ENCODE measurements around the gene RIMS3.
"Not testable (repeated sequence)": the region's sequence is repeated elsewhere in the genome, so short reads cannot be mapped to it uniquely, and the experiment has no call there.

The RIMS3 gene

DNA sequence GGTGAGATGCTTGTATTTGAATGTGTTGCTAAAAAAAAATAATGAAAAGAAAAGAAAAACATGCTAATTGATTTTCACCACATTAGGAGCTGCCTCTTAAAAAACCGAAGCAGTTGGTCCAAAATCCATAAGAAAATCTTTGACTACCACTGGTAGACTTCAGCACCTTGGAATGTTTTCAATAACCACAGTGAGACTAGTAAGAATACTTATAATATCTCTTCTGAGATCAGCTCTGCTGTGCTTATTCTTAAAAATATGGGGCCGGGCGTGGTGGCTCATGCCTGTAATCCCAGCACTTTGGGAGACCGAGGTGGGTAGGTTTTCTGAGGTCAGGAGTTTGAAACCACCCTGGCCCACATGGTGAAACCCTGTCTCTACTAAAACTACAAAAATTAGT lies 41.1 kb upstream of the RIMS3 start:
- Histone ChIP-seq H3K4me1 (ENCODE audit: control insufficient read depth in 5 of 5, insufficient read depth in 5 of 5, low read length in 5 of 5) (peaks cover 0 to 41% (median 35%) of the 10 kb centered on the region in 5 donors), H3K27ac (ENCODE audit: low read depth, low read length) (no peak overlapping the region), H3K36me3 (ENCODE audit: control insufficient read depth in 5 of 5, insufficient read depth in 5 of 5, low read length in 5 of 5) (no peaks in the 10 kb centered on the region), H3K4me3 (ENCODE audit: low read depth in 1 of 5, low read length in 5 of 5) (no peak overlapping the region), H3K9ac (ENCODE audit: low read length in 5 of 5) (no peak overlapping the region), H3K9me3 (ENCODE audit: control insufficient read depth in 5 of 5, low read length in 5 of 5) (no peaks in the 10 kb centered on the region), H3K27me3 (ENCODE audit: control insufficient read depth in 5 of 5, insufficient read depth in 4 of 5, low read length in 5 of 5) (no peaks in the 10 kb centered on the region)

DNA sequence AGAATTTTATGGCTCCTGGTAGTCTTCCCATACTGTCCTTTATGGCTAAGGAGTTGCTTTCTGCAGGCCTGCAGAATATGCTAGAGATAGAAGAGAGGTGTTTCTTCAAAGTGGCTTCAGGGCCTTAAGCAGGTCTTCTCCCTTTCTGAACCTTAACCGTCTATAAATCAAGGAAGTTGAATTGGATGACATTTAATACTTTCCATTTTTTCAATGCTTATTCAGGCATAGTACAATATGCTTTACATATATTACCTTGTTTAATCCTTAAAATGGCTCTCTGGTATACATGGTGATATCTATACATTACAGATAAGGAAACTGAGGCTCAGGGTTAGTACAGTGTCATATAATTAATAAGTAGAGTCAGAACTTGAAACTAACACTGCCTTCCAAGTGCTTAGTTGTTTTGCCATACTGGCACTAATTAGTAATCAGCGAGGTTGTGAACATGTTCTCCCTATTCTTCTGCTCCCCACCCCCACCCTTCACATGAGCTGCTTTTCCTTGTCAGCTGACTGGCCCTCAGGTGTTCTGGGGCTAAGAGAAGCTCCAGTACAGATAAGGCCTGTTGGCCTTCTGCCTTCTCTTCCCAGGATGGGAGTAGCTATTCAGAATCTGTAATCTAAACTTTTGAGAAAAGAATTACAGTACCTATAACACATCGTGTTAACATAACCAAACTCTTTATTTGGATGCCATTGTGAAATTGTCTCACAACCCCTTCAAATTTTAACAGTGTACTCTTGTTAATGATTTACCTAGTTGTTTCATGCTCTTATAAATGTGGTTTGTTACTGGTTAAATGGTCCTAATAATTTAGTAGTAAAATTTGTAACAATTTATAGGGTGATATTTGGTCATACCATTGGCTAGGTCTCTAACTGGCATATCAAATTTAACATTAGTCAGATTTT lies 39.6 kb upstream of the RIMS3 start:
- Histone ChIP-seq H3K9ac (ENCODE audit: low read length in 5 of 5) (no peak overlapping the region), H3K36me3 (ENCODE audit: control insufficient read depth in 5 of 5, insufficient read depth in 5 of 5, low read length in 5 of 5) (no peaks in the 10 kb centered on the region), H3K27ac (ENCODE audit: low read depth, low read length) (no peak overlapping the region), H3K9me3 (ENCODE audit: control insufficient read depth in 5 of 5, low read length in 5 of 5) (no peaks in the 10 kb centered on the region), H3K4me1 (ENCODE audit: control insufficient read depth in 5 of 5, insufficient read depth in 5 of 5, low read length in 5 of 5) (peaks cover 0 to 25% (median 20%) of the 10 kb centered on the region in 5 donors), H3K4me3 (ENCODE audit: low read depth in 1 of 5, low read length in 5 of 5) (no peak overlapping the region), H3K27me3 (ENCODE audit: control insufficient read depth in 5 of 5, insufficient read depth in 4 of 5, low read length in 5 of 5) (no peaks in the 10 kb centered on the region)

DNA sequence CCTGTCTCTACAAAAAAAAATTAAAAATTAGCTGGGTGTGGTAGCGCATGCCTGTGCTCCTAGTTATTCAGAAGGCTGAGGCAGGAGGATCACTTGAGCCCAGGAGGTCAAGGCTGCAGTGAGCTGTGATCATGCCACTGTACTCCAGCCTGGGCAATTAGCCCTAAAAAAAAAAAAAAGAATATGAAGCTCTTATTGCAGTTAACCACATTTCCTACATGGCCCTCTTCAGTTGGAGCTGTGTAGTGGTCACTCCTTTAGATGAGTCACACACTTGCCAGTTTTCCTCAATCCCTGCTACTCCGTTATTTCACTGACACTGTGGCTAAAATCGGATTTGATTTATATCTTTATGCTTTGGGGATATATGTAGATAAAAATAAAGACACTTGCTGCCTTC lies 37.8 kb upstream of the RIMS3 start:
- Histone ChIP-seq H3K36me3 (ENCODE audit: control insufficient read depth in 5 of 5, insufficient read depth in 5 of 5, low read length in 5 of 5) (no peaks in the 10 kb centered on the region), H3K4me1 (ENCODE audit: control insufficient read depth in 5 of 5, insufficient read depth in 5 of 5, low read length in 5 of 5) (peaks cover 0 to 18% (median 12%) of the 10 kb centered on the region in 5 donors), H3K9me3 (ENCODE audit: control insufficient read depth in 5 of 5, low read length in 5 of 5) (no peaks in the 10 kb centered on the region), H3K4me3 (ENCODE audit: low read depth in 1 of 5, low read length in 5 of 5) (no peak overlapping the region), H3K27ac (ENCODE audit: low read depth, low read length) (no peak overlapping the region), H3K27me3 (ENCODE audit: control insufficient read depth in 5 of 5, insufficient read depth in 4 of 5, low read length in 5 of 5) (no peaks in the 10 kb centered on the region), H3K9ac (ENCODE audit: low read length in 5 of 5) (peak overlapping the region in 1 of 5 donors; percentile 20)

DNA sequence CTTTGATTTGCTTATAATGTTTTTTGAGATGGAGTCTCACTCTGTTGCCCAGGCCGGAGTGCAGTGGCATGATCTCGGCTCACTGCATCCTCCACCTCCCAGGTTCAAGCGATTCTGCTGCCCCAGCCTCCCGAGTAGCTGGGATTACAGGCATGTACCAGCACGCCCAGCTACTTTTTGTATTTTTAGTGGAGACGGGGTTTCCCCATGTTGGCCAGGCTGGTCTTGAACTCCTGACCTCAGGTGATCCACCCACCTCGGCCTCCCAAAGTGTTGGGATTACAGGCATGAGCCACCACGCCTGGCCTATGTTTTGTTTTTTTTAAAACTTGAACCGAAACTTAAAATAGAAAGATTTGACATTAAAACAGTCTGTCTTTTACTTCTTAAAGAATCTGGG lies 37.3 kb upstream of the RIMS3 start:
- H3K36me3 ChIP-seq (ENCODE audit: control insufficient read depth in 5 of 5, insufficient read depth in 5 of 5, low read length in 5 of 5); H3K9ac ChIP-seq (ENCODE audit: low read length in 5 of 5); H3K27ac ChIP-seq (ENCODE audit: low read depth, low read length); H3K27me3 ChIP-seq (ENCODE audit: control insufficient read depth in 5 of 5, insufficient read depth in 4 of 5, low read length in 5 of 5); H3K4me3 ChIP-seq (ENCODE audit: low read depth in 1 of 5, low read length in 5 of 5); H3K9me3 ChIP-seq (ENCODE audit: control insufficient read depth in 5 of 5, low read length in 5 of 5): not testable (repeated sequence)
- peaks cover 0 to 14% (median 10%) of the 10 kb centered on the region in 5 donors for H3K4me1 ChIP-seq (ENCODE audit: control insufficient read depth in 5 of 5, insufficient read depth in 5 of 5, low read length in 5 of 5)

DNA sequence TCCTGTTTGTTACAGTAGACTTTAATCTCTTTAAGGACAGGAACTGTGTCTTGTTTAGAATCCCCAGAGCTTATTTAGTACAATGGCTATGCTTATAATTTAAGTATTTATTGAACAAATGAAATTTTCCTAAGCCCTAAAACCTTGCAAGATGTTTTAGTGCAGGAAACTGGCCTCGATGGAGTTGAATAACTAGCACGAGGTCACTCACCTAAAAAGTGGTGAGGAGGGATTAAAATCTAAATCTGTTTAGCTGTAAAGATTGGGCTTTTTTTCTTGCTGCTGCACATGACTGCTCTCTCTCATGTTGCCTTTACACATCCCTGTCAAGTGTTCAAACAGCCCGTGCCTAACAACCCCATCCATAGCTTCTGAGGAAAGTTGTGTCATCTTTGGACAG lies 36.2 kb upstream of the RIMS3 start:
- no peaks in the 10 kb centered on the region for H3K27me3 ChIP-seq (ENCODE audit: control insufficient read depth in 5 of 5, insufficient read depth in 4 of 5, low read length in 5 of 5)
- H3K27ac ChIP-seq (ENCODE audit: low read depth, low read length) = no peak overlapping the region
- H3K9me3 ChIP-seq (ENCODE audit: control insufficient read depth in 5 of 5, low read length in 5 of 5) = no peaks in the 10 kb centered on the region
- no peak overlapping the region for H3K9ac ChIP-seq (ENCODE audit: low read length in 5 of 5)
- no peaks in the 10 kb centered on the region for H3K36me3 ChIP-seq (ENCODE audit: control insufficient read depth in 5 of 5, insufficient read depth in 5 of 5, low read length in 5 of 5)
- H3K4me1 ChIP-seq (ENCODE audit: control insufficient read depth in 5 of 5, insufficient read depth in 5 of 5, low read length in 5 of 5) = peaks cover 0 to 14% (median 10%) of the 10 kb centered on the region in 5 donors
- no peak overlapping the region for H3K4me3 ChIP-seq (ENCODE audit: low read depth in 1 of 5, low read length in 5 of 5)

DNA sequence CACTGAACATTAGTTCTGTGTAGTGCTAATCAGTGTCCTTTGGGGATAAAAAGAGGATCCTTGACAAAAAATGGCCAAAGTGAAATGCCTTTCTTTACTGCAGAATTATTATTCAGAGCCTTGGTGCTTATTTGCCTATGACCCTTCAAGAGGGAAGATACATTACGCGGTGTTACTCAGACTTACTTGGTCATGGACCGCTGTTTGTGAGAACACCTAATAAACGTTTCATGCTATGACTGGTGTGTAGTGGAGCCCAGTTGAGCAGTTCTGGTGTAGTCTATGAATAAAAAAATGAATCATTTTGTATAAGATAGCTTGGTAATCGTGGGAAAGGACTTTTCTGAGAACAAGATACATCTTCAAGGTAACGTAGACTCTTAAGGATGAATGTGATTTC lies 34.3 kb upstream of the RIMS3 start:
- no peak overlapping the region for H3K27ac ChIP-seq (ENCODE audit: low read depth, low read length)
- no peaks in the 10 kb centered on the region for H3K36me3 ChIP-seq (ENCODE audit: control insufficient read depth in 5 of 5, insufficient read depth in 5 of 5, low read length in 5 of 5)
- H3K27me3 ChIP-seq (ENCODE audit: control insufficient read depth in 5 of 5, insufficient read depth in 4 of 5, low read length in 5 of 5) = no peaks in the 10 kb centered on the region
- no peak overlapping the region for H3K4me3 ChIP-seq (ENCODE audit: low read depth in 1 of 5, low read length in 5 of 5)
- no peaks in the 10 kb centered on the region for H3K9me3 ChIP-seq (ENCODE audit: control insufficient read depth in 5 of 5, low read length in 5 of 5)
- peaks cover 0 to 14% (median 10%) of the 10 kb centered on the region in 5 donors for H3K4me1 ChIP-seq (ENCODE audit: control insufficient read depth in 5 of 5, insufficient read depth in 5 of 5, low read length in 5 of 5)
- no peak overlapping the region for H3K9ac ChIP-seq (ENCODE audit: low read length in 5 of 5)

DNA sequence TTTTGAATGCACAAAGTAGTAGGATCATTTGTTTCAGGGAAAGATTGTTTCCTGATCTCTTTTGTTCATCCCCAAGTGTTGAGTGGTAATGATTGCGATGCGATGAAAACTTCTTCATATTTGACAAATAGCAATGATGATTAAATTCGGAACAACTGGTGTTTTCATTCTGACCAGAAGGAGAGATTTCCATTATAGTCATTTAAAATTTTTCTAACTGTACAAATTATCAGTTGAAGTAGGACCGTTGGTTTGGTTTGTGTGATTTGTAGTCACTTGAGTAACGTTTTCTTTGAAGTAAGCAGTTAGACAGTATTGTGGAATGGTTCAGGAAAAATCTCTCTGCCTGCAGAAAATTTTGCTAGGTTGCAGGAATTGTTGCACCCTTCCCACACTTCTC lies 32.0 kb upstream of the RIMS3 start:
- H3K27ac ChIP-seq (ENCODE audit: low read depth, low read length) = no peak overlapping the region
- peaks cover 0 to 24% (median 19%) of the 10 kb centered on the region in 5 donors for H3K4me1 ChIP-seq (ENCODE audit: control insufficient read depth in 5 of 5, insufficient read depth in 5 of 5, low read length in 5 of 5)
- no peak overlapping the region for H3K4me3 ChIP-seq (ENCODE audit: low read depth in 1 of 5, low read length in 5 of 5)

DNA sequence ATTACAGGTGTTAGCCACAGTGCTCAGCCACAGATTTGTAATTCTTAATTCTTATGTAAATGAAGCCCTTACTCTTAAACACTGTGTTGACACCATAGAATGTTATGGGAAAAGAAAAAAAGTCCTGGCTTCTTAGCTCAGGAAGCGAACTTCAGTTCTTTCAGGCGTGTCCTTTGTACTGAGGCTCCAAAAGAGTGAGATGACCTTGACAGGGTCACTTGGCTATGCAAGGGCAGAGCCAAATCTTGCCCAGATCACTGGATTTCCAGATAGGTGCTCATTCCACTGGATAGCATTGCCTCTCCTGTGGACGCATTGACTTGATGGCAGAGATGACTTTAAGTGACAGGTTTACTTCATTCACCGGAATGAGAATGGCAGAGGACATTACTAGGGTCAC lies 30.8 kb upstream of the RIMS3 start:
- peaks cover 0 to 29% (median 22%) of the 10 kb centered on the region in 5 donors for H3K4me1 ChIP-seq (ENCODE audit: control insufficient read depth in 5 of 5, insufficient read depth in 5 of 5, low read length in 5 of 5)
- H3K9ac ChIP-seq (ENCODE audit: low read length in 5 of 5) = no peak overlapping the region
- H3K36me3 ChIP-seq (ENCODE audit: control insufficient read depth in 5 of 5, insufficient read depth in 5 of 5, low read length in 5 of 5) = no peaks in the 10 kb centered on the region
- no peak overlapping the region for H3K4me3 ChIP-seq (ENCODE audit: low read depth in 1 of 5, low read length in 5 of 5)
- no peaks in the 10 kb centered on the region for H3K9me3 ChIP-seq (ENCODE audit: control insufficient read depth in 5 of 5, low read length in 5 of 5)
- no peaks in the 10 kb centered on the region for H3K27me3 ChIP-seq (ENCODE audit: control insufficient read depth in 5 of 5, insufficient read depth in 4 of 5, low read length in 5 of 5)
- H3K27ac ChIP-seq (ENCODE audit: low read depth, low read length) = no peak overlapping the region

More for the DNA sequence above, 32.0 kb upstream of the RIMS3 start:
- H3K27me3 ChIP-seq (ENCODE audit: control insufficient read depth in 5 of 5, insufficient read depth in 4 of 5, low read length in 5 of 5) = no peaks in the 10 kb centered on the region
- H3K9me3 ChIP-seq (ENCODE audit: control insufficient read depth in 5 of 5, low read length in 5 of 5) = no peaks in the 10 kb centered on the region
- H3K9ac ChIP-seq (ENCODE audit: low read length in 5 of 5) = no peak overlapping the region
- H3K36me3 ChIP-seq (ENCODE audit: control insufficient read depth in 5 of 5, insufficient read depth in 5 of 5, low read length in 5 of 5) = no peaks in the 10 kb centered on the region

DNA sequence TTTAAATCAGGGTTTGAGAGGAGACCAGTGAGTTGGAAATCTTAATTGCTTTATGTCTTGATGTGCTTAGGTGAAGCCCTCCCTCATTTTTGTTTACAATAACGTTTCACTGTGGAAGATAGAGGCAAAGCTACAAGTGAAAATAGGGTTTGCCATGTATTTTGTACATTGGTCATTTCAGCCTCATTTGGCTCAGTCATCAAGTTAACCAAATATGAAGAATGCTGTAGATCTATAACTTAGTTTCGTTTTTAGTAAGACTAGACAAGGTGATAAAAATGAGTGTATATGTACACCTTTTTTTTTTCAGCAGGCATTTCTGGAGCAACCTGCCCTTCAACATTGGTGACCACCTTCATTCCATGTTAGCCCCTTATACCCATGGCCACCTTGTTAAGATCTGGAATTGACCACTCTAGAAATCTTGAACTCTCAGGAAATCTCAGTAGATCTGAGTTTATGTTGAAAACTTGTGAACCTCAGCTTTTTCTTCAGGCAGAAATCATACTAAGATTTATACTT lies 28.9 kb upstream of the RIMS3 start:
- Histone ChIP-seq H3K27me3 (ENCODE audit: control insufficient read depth in 5 of 5, insufficient read depth in 4 of 5, low read length in 5 of 5) (no peaks in the 10 kb centered on the region), H3K9me3 (ENCODE audit: control insufficient read depth in 5 of 5, low read length in 5 of 5) (no peaks in the 10 kb centered on the region), H3K36me3 (ENCODE audit: control insufficient read depth in 5 of 5, insufficient read depth in 5 of 5, low read length in 5 of 5) (no peaks in the 10 kb centered on the region), H3K27ac (ENCODE audit: low read depth, low read length) (no peak overlapping the region), H3K4me1 (ENCODE audit: control insufficient read depth in 5 of 5, insufficient read depth in 5 of 5, low read length in 5 of 5) (peaks cover 0 to 30% (median 24%) of the 10 kb centered on the region in 5 donors), H3K4me3 (ENCODE audit: low read depth in 1 of 5, low read length in 5 of 5) (no peak overlapping the region), H3K9ac (ENCODE audit: low read length in 5 of 5) (no peak overlapping the region)

DNA sequence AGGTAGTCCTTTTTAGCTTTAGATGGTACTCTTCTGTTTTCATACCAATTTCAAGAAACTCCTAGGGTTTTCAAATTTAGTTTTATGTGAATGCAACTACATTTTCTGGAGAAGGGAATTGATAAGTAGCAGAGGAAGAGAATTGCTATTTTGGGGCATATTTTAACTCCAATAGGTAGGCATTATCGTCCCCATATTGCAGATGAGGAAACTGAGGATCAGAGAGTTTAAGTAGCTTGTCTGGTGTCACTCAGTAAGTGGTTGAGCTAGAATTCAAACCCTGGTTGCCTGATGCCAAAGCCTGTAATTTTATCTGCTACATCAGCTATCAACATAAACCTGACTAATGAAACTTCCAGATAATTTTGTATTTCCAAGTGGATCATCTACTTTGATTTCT lies 27.9 kb upstream of the RIMS3 start:
- no peaks in the 10 kb centered on the region for H3K27me3 ChIP-seq (ENCODE audit: control insufficient read depth in 5 of 5, insufficient read depth in 4 of 5, low read length in 5 of 5)
- peaks cover 0 to 24% (median 21%) of the 10 kb centered on the region in 5 donors for H3K4me1 ChIP-seq (ENCODE audit: control insufficient read depth in 5 of 5, insufficient read depth in 5 of 5, low read length in 5 of 5)
- H3K9ac ChIP-seq (ENCODE audit: low read length in 5 of 5) = no peak overlapping the region
- H3K4me3 ChIP-seq (ENCODE audit: low read depth in 1 of 5, low read length in 5 of 5) = no peak overlapping the region
- H3K27ac ChIP-seq (ENCODE audit: low read depth, low read length) = no peak overlapping the region
- no peaks in the 10 kb centered on the region for H3K9me3 ChIP-seq (ENCODE audit: control insufficient read depth in 5 of 5, low read length in 5 of 5)
- H3K36me3 ChIP-seq (ENCODE audit: control insufficient read depth in 5 of 5, insufficient read depth in 5 of 5, low read length in 5 of 5) = no peaks in the 10 kb centered on the region

Measured in subcutaneous abdominal adipose tissue (tissue), 5 donors.